T-cell (primary cell): ENCODE measurements around the gene SLC39A11. TPM values are rescaled to one million over a fixed set of nuclear protein-coding genes. Genes with fewer than 3 reads are reported as not detected.

ENCODE experiments used
- ATAC-seq, 4 experiments: fragments of 200-7000 bp in 3 of 4; fragments of 150-1000 bp in 1 of 4; cut with Tn5 transposase; replicated peaks in 1 of 4; 1 replicate in 3 of 4; 2 replicates in 1 of 4; pipeline ENCODE4 v1.10.0; 2021; ENCODE audit warnings: moderate library complexity in 3 of 4, mild to moderate bottlenecking in 2 of 4, moderate number of reproducible peaks in 1 of 4
- CTCF ChIA-PET, 2 donors: fragments of 300-600 bp; sonication (Branson Sonifier 250); formaldehyde crosslinking; loops; one replicate each; lab custom pipeline; 2022; ENCODE audit warnings: antibody characterized with exemption in 2 of 2; lab: Charles Lee
- POLR2A ChIA-PET, 2 donors: fragments of 300-600 bp; sonication (Branson Sonifier 250); formaldehyde crosslinking; loops; one replicate each; lab custom pipeline; 2022; ENCODE audit warnings: antibody characterized with exemption in 2 of 2; lab: Charles Lee
- DNase-seq, 35 experiments: peaks; one replicate each; pipeline versions ENCODE4 v3.0.0 to v3.0.0-alpha.2; 2013 to 2023
- H3K27ac ChIP-seq: one replicate; pipeline ENCODE4 v1.5.1; 2013; ENCODE audit warnings: low read length
- H3K27me3 ChIP-seq, 2 experiments: replicated peaks in 1 of 2; 1 replicate in 1 of 2; 2 replicates in 1 of 2; pipeline versions ENCODE4 v1.6.1 to v1.7.0; 2013; ENCODE audit warnings: low read length in 1 of 2, mixed read lengths in 1 of 2; ENCODE audit not compliant: control insufficient read depth in 2 of 2, insufficient read depth in 2 of 2; ENCODE audit errors: extremely low read depth in 1 of 2
- H3K36me3 ChIP-seq, 2 donors: 1 replicate in 1 of 2; 2 replicates in 1 of 2; pipeline versions ENCODE4 v1.6.1 to v1.7.0; 2013; ENCODE audit warnings: low read length in 1 of 2; ENCODE audit not compliant: control insufficient read depth in 2 of 2, insufficient read depth in 1 of 2; ENCODE audit errors: extremely low read depth in 1 of 2
- H3K4me1 ChIP-seq, 2 experiments: 1 replicate in 1 of 2; 2 replicates in 1 of 2; pipeline versions ENCODE4 v1.6.1 to v1.7.0; 2013; ENCODE audit warnings: low read length in 2 of 2, mixed read lengths in 1 of 2; ENCODE audit not compliant: insufficient read depth in 2 of 2, control insufficient read depth in 1 of 2; ENCODE audit errors: extremely low read depth in 1 of 2
- H3K4me3 ChIP-seq, 2 donors: 1 replicate in 1 of 2; 2 replicates in 1 of 2; pipeline versions ENCODE4 v1.5.1 to v1.7.0; 2013; ENCODE audit warnings: mild to moderate bottlenecking in 2 of 2, low read length in 1 of 2, moderate library complexity in 1 of 2; ENCODE audit not compliant: control insufficient read depth in 1 of 2; ENCODE audit errors: extremely low read depth in 1 of 2
- H3K9me3 ChIP-seq: 2 replicates; pipeline ENCODE4 v1.7.0; 2013
- H3K27ac Mint-ChIP-seq, 2 donors: one replicate each; pipeline ENCODE4 v1.8.0; 2020 to 2021; ENCODE audit warnings: mild to moderate bottlenecking in 2 of 2, mixed read lengths in 2 of 2
- H3K27me3 Mint-ChIP-seq, 2 donors: one replicate each; pipeline ENCODE4 v1.8.0; 2021 to 2022; ENCODE audit warnings: mixed read lengths in 2 of 2
- H3K36me3 Mint-ChIP-seq: one replicate; pipeline ENCODE4 v1.8.0; 2021; ENCODE audit warnings: mixed read lengths
- H3K4me1 Mint-ChIP-seq, 3 donors: one replicate each; pipeline ENCODE4 v1.8.0; 2020 to 2022; ENCODE audit warnings: mixed read lengths in 3 of 3, mild to moderate bottlenecking in 1 of 3
- H3K4me3 Mint-ChIP-seq, 3 donors: one replicate each; pipeline ENCODE4 v1.8.0; 2020 to 2022; ENCODE audit warnings: mild to moderate bottlenecking in 3 of 3, mixed read lengths in 3 of 3, moderate library complexity in 3 of 3
- H3K9me3 Mint-ChIP-seq, 3 donors: one replicate each; pipeline ENCODE4 v1.8.0; 2020 to 2022; ENCODE audit warnings: mixed read lengths in 3 of 3
- WGBS: methylation state at CpG from one replicate; pipeline ENCODE4 v1.1.5; 2013; ENCODE audit warnings: missing lambda C conversion rate; ENCODE audit not compliant: insufficient coverage; 5-methylcytosine and 5-hydroxymethylcytosine counted together
- total RNA-seq, 35 experiments: library from RNA in 6 of 35; stranded (reverse) in 6 of 35; fragments of 120-200 nt in 1 of 35; gene quantifications; one replicate each; pipeline versions ENCODE4 v1.2.1 to v1.2.4 and lab custom pipeline; 2013 to 2026

The SLC39A11 gene
- total RNA-seq, 5 donors from 2014 or later (not counting 1 experiment from before 2014, with no cell fraction given), result 18.6 to 27.1 (median 23.4) TPM

- H3K27ac Mint-ChIP-seq, result no peak overlapping the region
- no peaks in the 10 kb centered on the region for H3K27me3 Mint-ChIP-seq
- H3K27ac ChIP-seq, result no peak overlapping the region
- peaks cover 56% of the 10 kb centered on the region for H3K36me3 Mint-ChIP-seq
- WGBS, result 66% methylated on average over 2 of the region's 2 CpGs
- peaks cover 0 to 5% (median 0%) of the 10 kb centered on the region in 3 donors for H3K9me3 Mint-ChIP-seq
- no peaks in the 10 kb centered on the region for H3K9me3 ChIP-seq
- H3K4me1 Mint-ChIP-seq, result no peaks in the 10 kb centered on the region
- no peaks in the 10 kb centered on the region for H3K27me3 ChIP-seq
- ChIA-PET POLR2A (no interaction called here), CTCF (interaction anchor here in 1 of 2 donors (0.6 kb wide), 1 partner anchor 502 kb away, joined by 3 read pairs; no protein-coding TSS in a partner anchor)
- no peak overlapping the region for H3K4me3 ChIP-seq
- no peak overlapping the region for H3K4me3 Mint-ChIP-seq
- H3K36me3 ChIP-seq, result no peaks in the 10 kb centered on the region
- no peaks in the 10 kb centered on the region for H3K4me1 ChIP-seq
- no peak for DNase-seq
- no peak for ATAC-seq
Measured at GRCh38 chr17:72890711-72891110, 201.8 kb downstream of the SLC39A11 start.

GRCh38 chr17:72887917-72888316 lies 204.6 kb downstream of the SLC39A11 start:
- Histone ChIP-seq H3K27me3 (no peaks in the 10 kb centered on the region), H3K9me3 (no peaks in the 10 kb centered on the region), H3K4me1 (no peaks in the 10 kb centered on the region), H3K27ac (no peak overlapping the region), H3K36me3 (no peaks in the 10 kb centered on the region), H3K4me3 (no peak overlapping the region)
- POLR2A ChIA-PET, result no interaction called here
- Mint-ChIP-seq H3K27me3 (no peaks in the 10 kb centered on the region), H3K36me3 (peaks cover 58% of the 10 kb centered on the region), H3K4me1 (no peaks in the 10 kb centered on the region), H3K27ac (no peak overlapping the region), H3K4me3 (no peak overlapping the region), H3K9me3 (peaks cover 0 to 5% (median 0%) of the 10 kb centered on the region in 3 donors)
- DNase-seq (no peak), ATAC-seq (no peak)
- CTCF ChIA-PET, result no interaction called here
- no CpG with 5 or more reads among the region's 4 CpGs for WGBS

DNA sequence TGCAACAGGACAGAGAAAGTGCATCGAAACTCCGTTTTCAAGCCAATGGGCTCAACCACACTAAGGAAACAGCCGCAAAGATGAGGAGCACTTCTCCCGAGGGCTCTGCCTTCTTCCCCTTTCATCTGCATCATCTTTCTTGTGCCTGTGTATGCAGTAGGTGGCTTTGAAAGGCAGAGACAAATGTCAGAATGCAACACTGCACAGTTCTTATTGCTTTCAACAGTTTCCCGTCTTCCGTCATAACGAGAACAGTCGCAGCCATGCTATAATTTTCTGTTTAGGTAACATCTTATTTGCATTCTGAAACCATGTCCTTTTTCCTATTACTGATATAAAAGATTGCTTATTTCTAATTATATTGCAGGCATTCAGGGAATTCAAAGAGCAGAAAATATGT lies 205.2 kb downstream of the SLC39A11 start:
- H3K27me3 ChIP-seq, result no peaks in the 10 kb centered on the region
- ChIA-PET CTCF (no interaction called here), POLR2A (no interaction called here)
- no CpG with 5 or more reads among the region's 8 CpGs for WGBS
- H3K4me1 ChIP-seq, result no peaks in the 10 kb centered on the region
- peaks cover 0 to 5% (median 0%) of the 10 kb centered on the region in 3 donors for H3K9me3 Mint-ChIP-seq
- H3K4me1 Mint-ChIP-seq, result no peaks in the 10 kb centered on the region
- no peak overlapping the region for H3K4me3 Mint-ChIP-seq
- no peak overlapping the region for H3K27ac Mint-ChIP-seq
- H3K36me3 ChIP-seq, result no peaks in the 10 kb centered on the region
- H3K27ac ChIP-seq, result no peak overlapping the region
- no peaks in the 10 kb centered on the region for H3K27me3 Mint-ChIP-seq
- peaks cover 55% of the 10 kb centered on the region for H3K36me3 Mint-ChIP-seq
- no peak for DNase-seq
- H3K4me3 ChIP-seq, result no peak overlapping the region
- no peak for ATAC-seq
- H3K9me3 ChIP-seq, result no peaks in the 10 kb centered on the region

- no peaks in the 10 kb centered on the region for H3K27me3 ChIP-seq
- Mint-ChIP-seq H3K9me3 (peaks cover 0 to 5% (median 0%) of the 10 kb centered on the region in 3 donors), H3K27me3 (no peaks in the 10 kb centered on the region), H3K4me1 (no peaks in the 10 kb centered on the region), H3K27ac (no peak overlapping the region), H3K36me3 (peaks cover 62% of the 10 kb centered on the region), H3K4me3 (no peak overlapping the region)
- DNase-seq (no peak), ATAC-seq (no peak)
- H3K27ac ChIP-seq, result no peak overlapping the region
- H3K36me3 ChIP-seq, result no peaks in the 10 kb centered on the region
- ChIA-PET CTCF (no interaction called here), POLR2A (no interaction called here)
- H3K4me3 ChIP-seq, result no peak overlapping the region
- no peaks in the 10 kb centered on the region for H3K9me3 ChIP-seq
- WGBS, result 92% methylated on average over 3 of the region's 3 CpGs
- H3K4me1 ChIP-seq, result no peaks in the 10 kb centered on the region
Measured at GRCh38 chr17:72886622-72887021, 205.9 kb downstream of the SLC39A11 start.

DNA sequence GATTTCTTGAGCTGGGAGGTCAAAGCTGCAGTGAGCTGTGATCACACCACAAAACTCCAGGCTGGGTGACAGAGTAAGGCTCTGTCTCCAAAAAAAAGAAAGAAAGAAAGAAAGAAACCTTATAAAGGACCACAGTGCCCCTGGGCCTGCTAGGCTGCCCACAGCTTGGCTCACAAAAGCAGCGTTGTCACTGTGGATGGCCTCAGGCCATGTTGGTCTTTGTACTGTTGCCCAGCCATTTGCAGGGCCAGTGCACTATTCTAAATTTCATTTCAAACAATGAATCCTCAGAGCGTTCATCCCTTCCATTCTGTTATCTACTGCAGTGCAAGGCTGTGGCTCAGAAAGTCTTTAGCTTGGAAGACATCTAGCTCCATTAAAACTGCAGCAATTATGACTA lies 208.4 kb downstream of the SLC39A11 start:
- Mint-ChIP-seq H3K27me3 (no peaks in the 10 kb centered on the region), H3K9me3 (peaks cover 9 to 16% (median 9%) of the 10 kb centered on the region in 3 donors), H3K27ac (no peak overlapping the region), H3K4me1 (no peaks in the 10 kb centered on the region), H3K4me3 (no peak overlapping the region), H3K36me3 (peaks cover 61% of the 10 kb centered on the region)
- WGBS, result 90% methylated on average over 2 of the region's 2 CpGs
- no peaks in the 10 kb centered on the region for H3K9me3 ChIP-seq
- ATAC-seq (no peak), DNase-seq (no peak)
- ChIA-PET POLR2A (no interaction called here), CTCF (no interaction called here)
- no peaks in the 10 kb centered on the region for H3K4me1 ChIP-seq
- H3K27me3 ChIP-seq, result no peaks in the 10 kb centered on the region
- H3K4me3 ChIP-seq, result no peak overlapping the region
- no peaks in the 10 kb centered on the region for H3K36me3 ChIP-seq
- H3K27ac ChIP-seq, result no peak overlapping the region

GRCh38 chr17:72883351-72883750 lies 209.1 kb downstream of the SLC39A11 start:
- ChIA-PET POLR2A (no interaction called here), CTCF (no interaction called here)
- Histone ChIP-seq H3K4me1 (no peaks in the 10 kb centered on the region), H3K27ac (no peak overlapping the region), H3K36me3 (no peaks in the 10 kb centered on the region), H3K9me3 (no peaks in the 10 kb centered on the region), H3K27me3 (no peaks in the 10 kb centered on the region), H3K4me3 (no peak overlapping the region)
- Mint-ChIP-seq H3K4me1 (no peaks in the 10 kb centered on the region), H3K9me3 (peaks cover 12 to 16% (median 12%) of the 10 kb centered on the region in 3 donors), H3K27ac (no peak overlapping the region), H3K4me3 (no peak overlapping the region), H3K27me3 (no peaks in the 10 kb centered on the region), H3K36me3 (peaks cover 60% of the 10 kb centered on the region)
- no peak for ATAC-seq
- no peak for DNase-seq
- 90% methylated on average over 3 of the region's 5 CpGs for WGBS

DNA sequence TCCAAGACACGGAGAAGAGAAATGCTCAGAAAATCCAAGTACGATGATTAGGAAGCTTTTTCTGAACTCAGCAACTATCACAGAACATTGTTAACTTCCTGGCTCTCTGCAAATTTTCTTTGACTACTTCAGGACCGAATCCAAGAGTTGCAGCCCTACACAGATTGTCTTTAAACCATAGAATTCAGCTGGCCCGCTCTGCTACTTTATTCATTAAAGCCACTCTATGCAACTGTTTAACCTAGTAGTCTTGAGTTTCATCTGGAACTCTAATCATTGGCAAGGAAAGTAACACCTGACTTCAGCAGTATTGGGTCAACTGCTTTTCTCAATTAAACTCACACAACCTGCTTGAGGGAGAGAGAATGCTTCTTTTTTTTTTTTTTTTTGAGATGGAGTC lies 210.1 kb downstream of the SLC39A11 start:
- peaks cover 53% of the 10 kb centered on the region for H3K36me3 Mint-ChIP-seq

More for the DNA sequence above, 210.1 kb downstream of the SLC39A11 start:
- ATAC-seq (no peak), DNase-seq (no peak)
- WGBS, result 96% methylated on average over 3 of the region's 4 CpGs
- Histone ChIP-seq H3K4me3 (no peak overlapping the region), H3K9me3 (no peaks in the 10 kb centered on the region), H3K27ac (no peak overlapping the region), H3K36me3 (no peaks in the 10 kb centered on the region), H3K4me1 (no peaks in the 10 kb centered on the region), H3K27me3 (no peaks in the 10 kb centered on the region)
- Mint-ChIP-seq H3K27me3 (no peaks in the 10 kb centered on the region), H3K27ac (no peak overlapping the region), H3K9me3 (peaks cover 16% of the 10 kb centered on the region in 3 donors), H3K4me1 (no peaks in the 10 kb centered on the region), H3K4me3 (no peak overlapping the region)
- ChIA-PET CTCF (no interaction called here), POLR2A (no interaction called here)
